NCI-H2081 (cell line): ENCODE results near the gene TBC1D17.

Experiments used
- DNase-seq, 2 experiments: peaks; one replicate each; lab custom pipeline; 2025; lab: John Stamatoyannopoulos, UW

The TBC1D17 gene

DNA sequence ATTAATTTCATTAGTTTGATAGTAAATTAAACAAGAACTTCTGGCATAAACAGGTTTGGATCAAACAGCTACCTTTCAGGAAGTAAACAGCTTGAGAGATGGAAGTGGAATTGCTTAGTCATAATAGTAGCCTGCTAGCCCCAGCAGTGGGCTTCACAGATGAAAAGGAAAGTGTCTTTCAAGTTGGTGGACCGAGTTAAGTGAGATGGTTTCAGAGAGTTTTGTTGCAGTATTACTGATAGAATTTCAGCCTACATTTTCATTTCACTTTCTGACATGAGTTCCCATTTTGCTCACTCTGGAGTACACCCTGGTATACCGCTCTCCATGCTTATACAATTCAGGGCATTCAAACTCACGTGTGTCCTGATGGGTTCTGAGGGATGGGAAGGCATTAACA is 28.6 kb upstream of the TBC1D17 start:
- DNase-seq, result no peak

DNA sequence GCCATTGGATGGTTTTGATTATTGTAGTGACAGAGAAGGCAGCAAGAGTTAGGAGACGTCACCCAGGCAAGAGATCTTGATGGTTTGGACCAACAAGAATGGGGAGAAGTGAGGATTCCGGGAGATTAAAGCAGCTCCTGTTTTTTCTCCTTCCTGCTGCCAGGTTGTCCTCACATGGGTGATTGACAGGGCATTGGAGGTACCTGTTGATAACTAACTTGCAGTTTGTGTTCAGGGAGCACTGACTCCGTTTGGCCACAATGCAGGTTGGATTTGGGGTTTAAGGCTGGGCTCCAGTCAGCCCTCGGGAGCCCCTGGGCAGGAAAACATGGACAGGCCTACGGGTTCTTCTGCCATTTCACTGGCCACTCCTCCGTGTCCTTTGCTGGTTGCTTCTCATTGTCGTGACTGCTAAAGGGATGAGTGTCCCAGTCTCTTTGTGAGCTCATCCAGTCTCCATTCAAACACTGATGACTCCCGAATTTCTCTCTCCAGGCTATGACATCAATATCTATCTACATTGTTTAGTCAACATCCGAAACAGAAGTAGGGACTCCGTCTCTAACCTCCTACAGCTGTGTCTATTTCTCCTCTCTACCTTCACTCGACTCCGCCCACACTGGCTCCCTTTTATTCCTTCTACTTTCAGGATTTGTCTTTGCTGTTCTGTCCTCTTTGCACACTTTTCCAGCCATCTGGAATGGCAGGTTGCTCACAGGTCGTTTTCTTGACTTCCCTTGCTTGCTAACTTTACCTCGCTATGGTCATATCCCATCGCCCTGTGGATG is 27.9 kb upstream of the TBC1D17 start:
- no peak for DNase-seq

DNA sequence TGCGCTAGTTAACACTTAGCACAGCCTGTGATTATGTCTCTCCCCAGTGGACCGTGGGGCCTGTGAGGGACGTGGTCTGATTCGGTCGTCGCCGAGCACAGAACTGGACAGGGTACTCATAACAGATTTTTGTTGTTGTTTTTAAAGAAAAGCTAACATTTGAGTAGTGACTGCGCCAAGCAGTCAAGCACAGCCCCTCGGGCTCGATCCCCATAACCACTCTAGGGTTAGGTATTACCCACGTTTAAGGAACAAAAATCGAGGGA is 27.3 kb upstream of the TBC1D17 start:
- DNase-seq, result no peak

- peak; percentile 88 to 90 for DNase-seq
Observed at GRCh38 chr19:49850487-49851342, 26.8 kb upstream of the TBC1D17 start, which contains the start of gene PTOV1. Gene PTOV1 (plus strand): TSS chr19:49851159.

DNA sequence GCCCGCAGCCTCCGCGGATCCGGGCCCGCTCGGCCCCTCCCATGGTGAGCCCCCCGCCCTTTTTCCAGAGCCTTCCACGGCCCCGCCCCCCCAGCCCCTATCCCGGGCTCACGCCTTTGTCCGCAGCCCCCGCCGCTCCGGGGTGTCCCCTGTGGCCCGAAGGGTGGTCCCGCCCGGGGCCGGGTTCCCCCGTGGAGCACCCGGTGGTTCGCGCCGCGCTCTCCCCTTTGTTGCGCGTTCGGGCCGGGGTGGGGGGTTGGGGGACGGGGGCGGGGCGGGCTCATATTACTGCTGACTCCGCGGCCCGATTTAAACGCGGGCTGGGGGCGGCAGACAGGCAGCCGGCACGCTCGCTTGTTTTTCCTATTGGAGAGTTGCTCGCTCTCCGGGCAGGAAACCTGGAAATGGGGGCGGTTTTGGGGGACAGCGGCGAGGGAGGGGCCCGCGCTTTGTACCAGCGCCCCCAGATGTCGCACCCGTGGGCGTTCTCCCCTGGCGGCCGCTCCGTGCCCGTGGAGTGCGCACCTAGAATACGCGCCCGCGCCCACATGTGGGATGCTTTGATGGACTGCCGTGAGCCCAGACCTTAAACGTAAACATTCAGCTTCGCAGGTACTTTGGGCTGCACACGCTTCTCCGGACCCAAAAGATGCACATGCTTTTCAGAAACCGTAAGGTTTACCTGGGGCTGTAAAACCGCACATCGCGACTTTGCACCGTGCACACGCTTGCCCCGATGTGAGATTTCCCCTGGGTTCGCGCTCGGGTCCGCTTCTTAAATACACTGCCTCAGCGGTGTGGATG is 25.8 kb upstream of the TBC1D17 start:
- DNase-seq, result peak in 1 of 2 experiments; percentile 26

DNA sequence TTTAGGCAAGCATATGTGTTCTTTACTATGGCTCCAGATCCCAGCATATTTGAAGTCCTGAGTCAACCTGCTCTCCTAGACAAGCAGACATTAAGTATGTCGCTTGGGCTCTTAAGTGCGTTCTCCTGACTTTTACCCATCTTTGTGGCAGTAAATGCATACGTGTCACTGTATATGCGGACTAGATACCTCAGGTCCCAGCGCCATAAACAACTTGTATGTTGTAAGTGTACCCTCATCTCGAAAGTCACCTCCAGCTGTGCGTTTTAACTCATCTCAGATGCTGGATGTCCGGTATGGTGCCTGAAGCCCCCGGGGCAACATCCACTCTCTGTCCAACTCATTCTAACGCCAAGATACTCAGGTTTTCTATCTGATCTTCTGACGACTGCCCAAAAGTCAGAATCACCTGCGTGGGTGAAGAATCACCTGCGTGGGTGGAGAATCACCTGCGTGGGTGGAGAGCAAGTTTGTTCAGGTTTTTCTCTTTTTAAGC is 24.8 kb upstream of the TBC1D17 start:
- no peak for DNase-seq

DNA sequence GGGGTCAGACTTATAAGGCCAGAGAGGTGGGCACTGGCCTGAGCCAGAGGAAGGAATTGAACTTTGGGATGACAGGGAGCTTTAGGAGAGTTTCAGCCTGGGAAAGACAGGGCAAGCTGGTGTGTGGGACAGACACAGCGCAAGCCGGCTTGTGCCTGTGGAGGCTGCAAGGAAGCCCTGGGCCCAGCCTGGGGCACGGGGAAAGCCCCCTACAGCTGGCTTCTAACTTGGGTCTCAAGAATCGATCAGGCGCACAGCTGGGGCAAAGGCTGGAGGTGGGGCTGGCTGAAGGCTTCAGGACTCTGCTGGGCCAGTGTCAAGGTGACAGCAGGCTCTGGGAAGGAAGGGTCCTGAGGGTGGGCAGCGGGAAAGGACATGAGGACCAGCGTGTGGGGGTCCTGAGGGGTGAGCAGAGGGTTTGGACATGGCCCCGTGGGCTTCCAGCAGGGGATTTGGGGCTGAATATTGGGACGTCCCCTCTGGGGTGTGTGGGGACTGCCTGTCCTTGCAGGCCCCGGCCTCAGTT is 23.6 kb upstream of the TBC1D17 start:
- no peak for DNase-seq

GRCh38 chr19:49854378-49855263 is 22.9 kb upstream of the TBC1D17 start:
- DNase-seq, result no peak

GRCh38 chr19:49855277-49855675 is 22.2 kb upstream of the TBC1D17 start:
- no peak for DNase-seq

GRCh38 chr19:49855676-49856573 is 21.6 kb upstream of the TBC1D17 start:
- DNase-seq, result no peak

GRCh38 chr19:49856574-49857021 is 20.9 kb upstream of the TBC1D17 start:
- DNase-seq, result no peak

- DNase-seq, result no peak
Observed at GRCh38 chr19:49857061-49857837, 20.3 kb upstream of the TBC1D17 start.

DNA sequence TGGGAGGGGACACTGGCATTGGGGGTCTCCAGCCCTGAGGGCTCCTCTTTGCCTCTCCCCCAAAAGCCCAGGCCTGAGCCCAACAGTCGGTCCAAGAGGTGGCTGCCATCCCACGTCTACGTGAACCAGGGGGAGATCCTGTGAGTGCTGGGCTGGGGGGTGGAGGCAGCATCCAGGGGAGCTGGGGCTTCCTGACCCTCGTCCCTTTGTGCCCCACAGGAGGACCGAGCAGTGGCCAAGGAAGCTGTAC is 19.7 kb upstream of the TBC1D17 start:
- no peak for DNase-seq

DNA sequence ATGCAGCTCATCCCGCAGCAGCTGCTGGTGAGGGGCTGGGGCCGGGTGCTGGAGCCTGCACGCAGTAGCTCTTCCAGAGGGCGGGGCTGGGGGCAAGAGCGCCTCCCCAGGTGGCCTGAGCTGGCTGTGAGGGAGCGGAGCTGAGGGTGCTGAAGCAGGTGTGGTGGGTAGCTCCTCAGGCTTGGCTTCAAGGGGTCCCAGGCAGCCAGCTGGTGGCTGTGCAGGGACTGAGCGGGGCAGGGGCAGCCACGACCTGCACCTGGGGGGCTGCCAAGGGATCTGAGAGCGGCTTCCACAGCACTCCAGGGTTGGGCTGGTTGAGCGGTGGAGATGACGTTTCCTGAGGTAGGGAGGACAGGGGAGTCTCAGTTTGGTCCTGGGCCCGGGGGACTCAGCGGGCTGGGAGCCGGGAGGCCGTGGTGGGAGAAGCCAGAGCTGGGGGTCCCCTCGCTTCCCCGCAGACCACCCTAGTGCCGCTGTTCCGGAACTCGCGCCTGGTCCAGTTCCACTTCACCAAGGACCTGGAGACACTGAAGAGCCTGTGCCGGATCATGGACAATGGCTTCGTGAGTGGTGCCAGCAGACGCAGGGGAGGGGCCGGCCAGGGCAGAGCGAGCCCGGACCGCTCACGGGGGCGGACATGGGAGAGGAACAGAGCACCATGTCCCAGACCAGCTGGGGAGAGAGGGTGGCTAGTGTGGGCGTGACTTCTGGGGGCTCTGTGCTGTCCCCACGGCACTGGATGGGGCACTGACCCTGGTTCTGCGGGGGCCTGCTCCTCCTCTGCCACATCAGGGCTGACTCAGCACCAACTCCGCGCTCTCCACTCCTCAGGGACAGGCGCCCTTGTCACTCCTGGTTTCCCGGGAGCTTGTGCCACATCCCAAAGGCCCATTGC is 19.2 kb upstream of the TBC1D17 start:
- no peak for DNase-seq

- DNase-seq, result no peak
Observed at GRCh38 chr19:49859682-49860335, 17.7 kb upstream of the TBC1D17 start.

GRCh38 chr19:49860336-49861102 is 17.0 kb upstream of the TBC1D17 start:
- no peak for DNase-seq

- no peak for DNase-seq
Observed at GRCh38 chr19:49861107-49861506, 16.4 kb upstream of the TBC1D17 start.
